Tibial nerve (tissue), 4 donors: ENCODE measurements around the gene DHX16. TPM values are rescaled to one million over a fixed set of nuclear protein-coding genes. Genes with fewer than 3 reads are reported as not detected.

Experiments
- DNase-seq, 2 donors: peaks; one replicate each; pipeline ENCODE4 v3.0.0-alpha.2; 2019; ENCODE audit warnings: low spot score in 2 of 2
- H3K27ac ChIP-seq, 4 donors: fragments of 200-600 bp; sonication (generic) in 3 of 4; one replicate each; pipeline ENCODE4 v1.5.1; 2017 to 2019; ENCODE audit warnings: mild to moderate bottlenecking in 1 of 4
- H3K27me3 ChIP-seq, 2 donors: fragments of 200-600 bp; sonication (generic) in 1 of 2; one replicate each; pipeline versions ENCODE4 v1.5.1 to v1.6.0; 2017 to 2019
- H3K36me3 ChIP-seq, 3 donors: fragments of 200-600 bp; sonication (generic); one replicate each; pipeline ENCODE4 v1.5.1; 2018 to 2019
- H3K4me1 ChIP-seq, 4 donors: fragments of 200-600 bp; sonication (generic) in 3 of 4; one replicate each; pipeline ENCODE4 v1.5.1; 2017 to 2019
- H3K4me3 ChIP-seq, 4 donors: fragments of 200-600 bp; sonication (generic) in 3 of 4; one replicate each; pipeline ENCODE4 v1.5.1; 2017 to 2019; ENCODE audit warnings: mild to moderate bottlenecking in 1 of 4, moderate library complexity in 1 of 4
- H3K9me3 ChIP-seq, 4 donors: fragments of 200-600 bp; sonication (generic) in 3 of 4; one replicate each; pipeline ENCODE4 v1.5.1; 2017 to 2019
- CTCF ChIP-seq, 5 experiments: fragments of 200-600 bp in 3 of 5; fragments of 450-650 bp in 2 of 5; sonication (generic) in 3 of 5; IDR thresholded peaks; one replicate each; pipeline ENCODE4 v1.5.1; 2016 to 2019; ENCODE audit warnings: antibody characterized with exemption in 5 of 5, mild to moderate bottlenecking in 3 of 5, moderate library complexity in 2 of 5
- EP300 ChIP-seq, 2 donors: sonication (generic); formaldehyde crosslinking; IDR thresholded peaks; one replicate each; pipeline ENCODE4 v1.6.1; 2017; ENCODE audit warnings: antibody characterized with exemption in 2 of 2, mild to moderate bottlenecking in 1 of 2
- POLR2A ChIP-seq, 2 donors: fragments of 450-650 bp; IDR thresholded peaks; one replicate each; pipeline ENCODE4 v1.6.1; 2017; ENCODE audit warnings: antibody characterized with exemption in 2 of 2, mild to moderate bottlenecking in 2 of 2, moderate library complexity in 2 of 2
- WGBS, 2 donors: methylation state at CpG; one replicate each; pipeline ENCODE4 v1.1.5; 2018; 5-methylcytosine and 5-hydroxymethylcytosine counted together
- total RNA-seq, 4 donors: library from RNA; depleted of rRNA; stranded (reverse); fragments of >200 nt; gene quantifications; one replicate each; pipeline ENCODE4 v1.1.0, GENCODE V29; 2016

The DHX16 gene
- total RNA-seq, 4 donors from 2014 or later = 22.7 to 40.2 (median 29.2) TPM

GRCh38 chr6:30611856-30612194 is 61.0 kb downstream of the DHX16 start:
- no peak for DNase-seq
- H3K27ac ChIP-seq = peak overlapping the region in 2 of 4 donors; percentile 57 to 100
- H3K9me3 ChIP-seq = no peaks in the 10 kb centered on the region
- no peak overlapping the region for H3K4me3 ChIP-seq
- H3K4me1 ChIP-seq = peaks cover 0 to 60% (median 39%) of the 10 kb centered on the region in 4 donors
- peaks cover 5 to 38% (median 7%) of the 10 kb centered on the region in 3 donors for H3K36me3 ChIP-seq
- 64 to 66% methylated on average over 2 of the region's 2 CpGs for whole genome bisulfite sequencing, 2 donors
- no peaks in the 10 kb centered on the region for H3K27me3 ChIP-seq
- no peak for TF ChIP-seq POLR2A (IDR thresholded peaks at IDR 0.05)
- no peak for TF ChIP-seq EP300 (IDR thresholded peaks at IDR 0.05)
- TF ChIP-seq CTCF (IDR thresholded peaks at IDR 0.05) = no peak

DNA sequence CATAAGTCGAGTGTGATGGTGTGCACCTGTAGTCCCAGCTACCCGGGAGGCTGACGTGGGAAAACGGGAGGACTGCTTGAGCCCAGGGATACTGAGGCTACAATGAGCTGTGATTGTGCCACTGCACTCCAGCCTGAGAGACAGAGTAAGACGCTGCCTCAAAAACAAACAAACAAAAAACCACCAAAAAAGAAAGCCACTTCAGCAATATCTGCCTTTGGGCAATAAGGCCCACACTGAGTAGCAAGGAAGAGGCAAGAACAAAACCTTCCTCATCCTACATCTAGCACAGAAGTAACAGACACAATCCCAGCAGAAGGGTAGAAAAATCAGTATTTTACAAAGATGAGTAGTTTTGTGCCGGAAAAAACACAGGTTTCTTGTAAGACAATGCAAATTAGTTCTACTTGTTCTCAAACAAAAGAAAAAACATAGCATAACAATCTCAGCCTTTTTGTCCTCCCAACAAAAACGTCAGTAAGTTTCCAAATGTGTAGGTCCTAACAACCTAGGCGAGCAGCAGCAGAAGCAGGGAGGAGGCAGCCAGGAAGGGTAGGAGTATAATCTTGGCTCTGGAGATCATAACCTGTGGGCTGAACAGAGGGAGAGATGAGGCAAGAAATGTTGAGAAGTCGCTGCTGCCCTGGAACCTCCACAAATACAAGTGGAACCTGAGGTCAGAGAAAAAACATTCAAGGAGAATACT is 61.5 kb downstream of the DHX16 start:
- H3K36me3 ChIP-seq = peaks cover 2 to 38% (median 2%) of the 10 kb centered on the region in 3 donors
- H3K27me3 ChIP-seq = no peaks in the 10 kb centered on the region
- 65 to 69% methylated on average over 9 of the region's 9 CpGs for WGBS, 2 donors
- peak overlapping the region in 2 of 4 donors; percentile 57 to 100 for H3K27ac ChIP-seq
- TF ChIP-seq POLR2A (IDR thresholded peaks at IDR 0.05) = no peak
- TF ChIP-seq EP300 (IDR thresholded peaks at IDR 0.05) = no peak
- TF ChIP-seq CTCF (IDR thresholded peaks at IDR 0.05) = no peak
- no peak for DNase-seq
- H3K4me3 ChIP-seq = no peak overlapping the region
- H3K4me1 ChIP-seq = peaks cover 0 to 60% (median 39%) of the 10 kb centered on the region in 4 donors
- H3K9me3 ChIP-seq = no peaks in the 10 kb centered on the region

DNA sequence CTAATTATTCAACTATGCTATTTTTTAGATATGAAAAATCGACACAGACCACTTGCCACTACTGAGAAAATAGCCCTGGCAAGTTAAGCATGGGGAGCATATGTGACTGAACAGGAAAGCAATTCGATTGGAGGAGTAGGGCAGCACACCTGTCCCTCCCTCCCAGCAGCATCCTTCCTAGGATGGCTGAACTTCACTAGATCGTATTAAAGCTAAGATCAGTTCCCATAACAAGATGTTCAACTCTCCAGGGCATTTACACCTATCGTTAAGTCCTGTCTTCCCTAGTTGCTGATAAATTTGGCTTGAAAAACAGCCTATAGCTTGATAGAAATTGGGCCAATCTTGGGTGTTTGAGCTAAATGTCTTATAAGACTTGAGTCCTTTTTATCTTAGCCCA is 62.7 kb downstream of the DHX16 start:
- Histone ChIP-seq H3K36me3 (peaks cover 0 to 45% (median 12%) of the 10 kb centered on the region in 3 donors), H3K27ac (peak overlapping the region in 2 of 4 donors; percentile 9 to 100), H3K27me3 (no peaks in the 10 kb centered on the region), H3K4me1 (peaks cover 0 to 60% (median 39%) of the 10 kb centered on the region in 4 donors), H3K4me3 (no peak overlapping the region), H3K9me3 (no peaks in the 10 kb centered on the region)
- no peak for DNase-seq
- 78 to 80% methylated on average over 4 of the region's 4 CpGs for WGBS, 2 donors
- no peak for TF ChIP-seq POLR2A (IDR thresholded peaks at IDR 0.05)
- no peak for TF ChIP-seq CTCF (IDR thresholded peaks at IDR 0.05)
- TF ChIP-seq EP300 (IDR thresholded peaks at IDR 0.05) = no peak

DNA sequence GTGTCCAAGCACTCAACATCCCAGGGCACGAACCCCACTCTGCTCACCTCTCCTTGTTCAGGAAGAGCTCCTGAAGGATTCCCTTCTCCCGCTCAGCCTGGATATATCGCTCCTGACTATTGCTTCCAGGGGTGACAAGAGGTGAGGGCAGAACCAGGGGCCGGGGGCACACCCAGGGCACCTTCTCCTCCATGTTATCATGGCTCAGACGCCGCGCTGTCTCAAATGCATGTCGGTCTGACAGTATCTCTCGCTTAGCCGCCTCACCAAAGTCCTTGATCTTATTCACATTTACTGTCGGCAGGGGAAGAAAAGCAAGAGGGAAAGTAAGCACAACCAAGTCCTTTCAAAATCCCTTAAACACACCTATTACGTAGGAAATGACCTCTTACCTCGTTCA is 68.8 kb downstream of the DHX16 start:
- WGBS, 2 donors = 92 to 94% methylated on average over 13 of the region's 13 CpGs
- peaks cover 0 to 4% (median under 1%) of the 10 kb centered on the region in 4 donors for H3K4me1 ChIP-seq
- no peak overlapping the region for H3K27ac ChIP-seq
- peaks cover 12 to 96% (median 50%) of the 10 kb centered on the region in 3 donors for H3K36me3 ChIP-seq
- no peak for TF ChIP-seq EP300 (IDR thresholded peaks at IDR 0.05)
- TF ChIP-seq POLR2A (IDR thresholded peaks at IDR 0.05) = no peak
- TF ChIP-seq CTCF (IDR thresholded peaks at IDR 0.05) = no peak
- no peaks in the 10 kb centered on the region for H3K27me3 ChIP-seq
- no peak overlapping the region for H3K4me3 ChIP-seq
- no peak for DNase-seq
- no peaks in the 10 kb centered on the region for H3K9me3 ChIP-seq

Other genes with a start within 250 kb of the DHX16 start
- gene HLA-E, start 183.5 kb downstream of the DHX16 start, total RNA-seq = 100 to 1,000 TPM; 483 to 900 (median 631) TPM
- gene GNL1, start 116.5 kb downstream of the DHX16 start, total RNA-seq = 10 to 100 TPM; 38.1 to 45.2 (median 44.3) TPM
- 10 to 100 TPM in 1 of 4 donors, 1 to 10 TPM in 3; 8.0 to 10.3 (median 8.8) TPM for gene PRR3, start 115.7 kb downstream of the DHX16 start, total RNA-seq
- gene ABCF1, start 101.6 kb downstream of the DHX16 start, total RNA-seq = 10 to 100 TPM; 31.4 to 64.5 (median 36.9) TPM
- gene PPP1R10, start 55.8 kb downstream of the DHX16 start, total RNA-seq = 10 to 100 TPM; 29.4 to 48.6 (median 39.3) TPM
- gene MRPS18B, start 55.2 kb downstream of the DHX16 start, total RNA-seq = 10 to 100 TPM; 36.9 to 67.7 (median 50.3) TPM
- 10 to 100 TPM in 1 of 4 donors, 1 to 10 TPM in 3; 5.5 to 18.0 (median 7.7) TPM for gene ATAT1, start 46.1 kb downstream of the DHX16 start, total RNA-seq
- gene C6orf136, start 25.9 kb downstream of the DHX16 start, total RNA-seq = 10 to 100 TPM; 13.5 to 21.4 (median 20.7) TPM
- 10 to 100 TPM; 26.6 to 48.0 (median 35.5) TPM for gene PPP1R18, start 13.6 kb upstream of the DHX16 start, total RNA-seq
- gene NRM, start 18.0 kb upstream of the DHX16 start, total RNA-seq = 10 to 100 TPM in 1 of 4 donors, 1 to 10 TPM in 3; 6.0 to 13.3 (median 6.9) TPM
- 10 to 100 TPM; 21.3 to 36.0 (median 26.2) TPM for gene MDC1, start 44.3 kb upstream of the DHX16 start, total RNA-seq
- 100 to 1,000 TPM; 152 to 218 (median 207) TPM for gene TUBB, start 47.3 kb upstream of the DHX16 start, total RNA-seq
- 100 to 1,000 TPM in 1 of 4 donors, 10 to 100 TPM in 3; 83.1 to 157 (median 94.6) TPM for gene FLOT1, start 69.7 kb upstream of the DHX16 start, total RNA-seq
- 10 to 100 TPM in 1 of 4 donors, 1 to 10 TPM in 3; 4.5 to 15.3 (median 8.0) TPM for gene IER3, start 71.5 kb upstream of the DHX16 start, total RNA-seq
- gene DDR1, start 211.5 kb upstream of the DHX16 start, total RNA-seq = 10 to 100 TPM; 36.7 to 60.1 (median 39.8) TPM
- gene GTF2H4, start 235.2 kb upstream of the DHX16 start, total RNA-seq = 10 to 100 TPM in 2 of 4 donors, 1 to 10 TPM in 2; 2.2 to 25.2 (median 10.1) TPM
- 10 to 100 TPM; 22.6 to 26.2 (median 24.7) TPM for gene VARS2, start 241.2 kb upstream of the DHX16 start, total RNA-seq